Measurements from ENCODE around the gene ZBTB4.

The ZBTB4 gene

DNA sequence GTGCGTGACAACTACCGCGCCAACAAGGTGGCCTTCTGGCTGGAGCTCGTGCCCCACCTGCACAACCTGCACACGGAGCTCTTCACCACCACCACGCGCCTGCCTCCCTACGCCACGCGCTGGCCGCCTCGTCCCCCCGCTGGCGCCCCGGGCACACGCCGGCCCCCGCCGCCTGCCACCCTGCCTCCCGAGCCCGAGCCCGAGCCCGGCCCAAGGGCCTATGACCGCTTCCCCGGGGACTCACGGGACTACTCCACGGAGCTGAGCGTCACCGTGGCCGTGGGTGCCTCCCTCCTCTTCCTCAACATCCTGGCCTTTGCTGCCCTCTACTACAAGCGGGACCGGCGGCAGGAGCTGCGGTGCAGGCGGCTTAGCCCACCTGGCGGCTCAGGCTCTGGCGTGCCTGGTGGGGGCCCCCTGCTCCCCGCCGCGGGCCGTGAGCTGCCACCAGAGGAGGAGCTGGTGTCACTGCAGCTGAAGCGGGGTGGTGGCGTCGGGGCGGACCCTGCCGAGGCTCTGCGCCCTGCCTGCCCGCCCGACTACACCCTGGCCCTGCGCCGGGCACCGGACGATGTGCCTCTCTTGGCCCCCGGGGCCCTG lies 62.3 kb downstream of the ZBTB4 start:
- DNase-seq = no peak

DNA sequence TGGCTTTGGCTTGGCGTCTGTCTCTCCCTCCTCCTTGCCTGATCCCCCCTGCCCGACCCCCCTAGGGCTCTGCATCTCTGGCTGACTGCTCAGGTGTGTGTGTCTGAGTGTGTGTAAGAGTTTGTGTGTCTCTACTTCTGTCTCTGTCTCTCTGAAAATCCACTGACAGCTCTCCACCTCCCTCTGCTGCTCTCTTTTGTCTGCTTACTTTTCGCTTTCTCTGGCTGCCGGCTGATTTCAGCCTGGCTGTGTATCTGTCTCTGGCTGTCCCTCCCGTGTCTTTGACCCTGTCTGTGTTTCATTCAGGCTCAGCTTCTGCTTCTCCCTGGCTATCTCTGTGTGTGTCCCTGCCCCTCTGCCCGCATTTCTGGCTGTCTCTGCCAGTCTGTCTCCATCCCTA lies 63.1 kb downstream of the ZBTB4 start:
- DNase-seq = no peak

DNA sequence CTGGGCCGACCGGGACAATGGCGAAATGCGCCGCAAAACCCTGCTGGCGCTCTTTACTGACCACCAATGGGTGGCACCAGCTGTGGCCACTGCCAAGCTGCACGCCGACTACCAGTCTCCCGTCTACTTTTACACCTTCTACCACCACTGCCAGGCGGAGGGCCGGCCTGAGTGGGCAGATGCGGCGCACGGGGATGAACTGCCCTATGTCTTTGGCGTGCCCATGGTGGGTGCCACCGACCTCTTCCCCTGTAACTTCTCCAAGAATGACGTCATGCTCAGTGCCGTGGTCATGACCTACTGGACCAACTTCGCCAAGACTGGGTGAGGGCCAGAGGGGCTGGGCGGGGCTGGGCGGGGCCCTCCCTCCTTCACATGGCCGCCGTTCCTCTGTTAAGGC lies 63.6 kb downstream of the ZBTB4 start:
- DNase-seq = no peak

DNA sequence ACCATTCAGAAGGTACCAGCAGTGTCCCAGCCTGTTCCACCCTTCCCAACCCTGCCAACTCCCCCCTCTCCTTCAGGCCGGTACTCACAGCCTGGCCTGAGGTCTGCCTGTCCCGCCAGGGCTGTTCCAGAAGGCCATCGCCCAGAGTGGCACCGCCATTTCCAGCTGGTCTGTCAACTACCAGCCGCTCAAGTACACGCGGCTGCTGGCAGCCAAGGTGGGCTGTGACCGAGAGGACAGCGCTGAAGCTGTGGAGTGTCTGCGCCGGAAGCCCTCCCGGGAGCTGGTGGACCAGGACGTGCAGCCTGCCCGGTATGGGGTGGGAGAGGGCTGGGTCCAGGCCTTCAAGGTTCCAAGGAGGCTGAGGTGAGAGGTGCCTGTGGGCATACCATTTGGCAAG lies 64.6 kb downstream of the ZBTB4 start:
- no peak for DNase-seq

DNA sequence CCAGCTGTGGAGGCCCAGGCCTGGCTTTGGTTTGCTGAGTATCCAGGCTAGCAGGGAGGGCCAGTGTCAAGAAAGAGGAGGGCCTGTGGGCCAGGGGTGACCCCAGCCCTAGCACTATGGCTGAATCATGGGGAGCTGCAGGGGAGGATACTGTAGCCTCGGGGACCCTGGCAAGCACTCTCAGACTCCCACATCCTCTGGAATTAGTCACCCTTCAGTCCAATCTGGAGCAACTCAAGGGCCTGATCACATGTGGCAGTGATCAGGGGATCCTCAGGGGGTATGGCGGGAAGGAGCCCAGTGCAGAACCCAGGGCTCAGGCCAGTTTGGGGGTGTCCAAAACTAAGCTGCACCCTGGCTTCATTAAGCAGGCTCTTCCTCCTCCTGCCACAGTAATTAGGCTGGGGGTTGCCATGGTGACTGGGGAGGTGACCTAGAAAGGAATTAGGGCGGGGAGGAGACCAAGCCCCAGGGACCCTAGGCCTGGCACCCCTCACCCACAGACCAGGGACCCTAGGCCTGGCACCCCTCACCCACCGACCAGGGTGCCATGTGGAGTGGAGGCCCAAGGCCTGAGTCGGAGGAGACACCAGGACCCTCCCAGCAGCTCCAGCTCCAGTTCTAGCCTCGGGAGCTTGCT lies 66.0 kb downstream of the ZBTB4 start:
- no peak for DNase-seq

DNA sequence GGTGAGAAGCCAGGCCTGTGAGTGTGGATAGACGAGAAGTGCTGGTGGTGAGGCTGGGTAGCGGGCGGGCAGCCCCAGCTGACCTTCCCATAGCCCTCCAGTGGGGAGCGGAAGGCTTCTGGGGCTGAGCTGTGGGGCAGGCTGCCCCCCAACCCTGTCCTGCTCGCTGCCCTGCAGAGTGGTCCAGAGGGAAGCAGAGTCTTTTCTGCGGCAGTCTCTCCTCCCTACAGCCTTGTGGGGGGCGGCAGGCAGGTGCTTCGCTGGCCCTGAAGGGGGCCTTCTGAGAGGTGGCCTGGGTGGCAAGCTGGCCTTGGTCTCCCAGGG lies 68.0 kb downstream of the ZBTB4 start:
- DNase-seq = no peak

DNA sequence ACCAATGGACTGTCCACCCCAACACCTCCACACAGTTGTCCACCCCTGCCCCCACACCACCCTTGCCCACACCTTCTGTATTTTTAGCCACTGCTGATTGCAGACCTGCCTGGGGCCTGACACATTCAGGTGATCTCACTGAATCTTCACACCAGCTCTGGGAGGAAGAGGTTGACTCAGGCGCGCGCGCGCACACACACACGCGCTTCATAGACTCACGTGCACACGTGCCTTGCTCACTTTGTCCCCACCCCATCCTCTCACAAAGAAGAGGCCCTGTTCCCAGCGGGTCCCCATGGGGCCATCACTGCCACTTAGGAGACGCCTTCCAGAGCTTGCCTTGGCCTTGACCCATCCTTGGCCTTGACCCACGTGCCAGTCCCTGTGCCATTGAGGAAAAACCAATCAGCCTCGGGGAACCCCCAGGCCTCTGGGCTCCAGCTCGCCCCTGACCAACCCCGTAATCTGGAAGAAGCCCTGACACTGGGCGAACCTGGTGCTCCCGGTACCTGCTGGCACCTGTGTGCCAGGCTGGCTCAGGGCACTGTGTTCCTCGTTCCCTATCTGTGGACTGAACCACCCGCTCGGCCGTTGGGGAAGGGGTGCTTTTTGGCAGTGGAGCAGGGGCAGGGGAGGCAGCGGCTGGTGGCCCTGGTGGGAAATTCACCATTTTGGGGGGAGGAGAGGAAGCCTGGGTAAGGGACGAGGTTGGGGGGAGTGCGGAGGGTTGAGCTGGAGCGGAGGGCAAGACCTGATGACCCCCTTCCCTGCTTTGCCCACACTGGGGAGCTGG lies 68.6 kb downstream of the ZBTB4 start:
- no peak for DNase-seq

DNA sequence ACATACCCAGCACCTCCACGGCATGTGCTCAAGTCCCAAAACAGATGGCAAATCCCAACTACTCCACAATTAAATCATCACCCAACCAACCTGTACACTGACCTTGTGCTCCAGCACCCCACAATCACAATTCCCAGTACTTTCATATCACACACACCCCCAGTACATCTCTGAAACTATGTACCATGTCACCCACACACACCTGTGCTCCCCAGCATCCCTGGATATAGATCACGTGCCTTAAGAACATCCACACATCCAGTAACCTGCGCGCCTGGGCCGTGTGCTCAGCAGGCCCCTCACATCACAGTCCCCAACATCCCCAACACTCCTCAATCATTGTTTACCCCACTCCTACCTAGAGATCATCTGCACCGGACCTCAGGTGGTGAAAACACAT lies 69.7 kb downstream of the ZBTB4 start:
- DNase-seq = no peak
